BLaER1 (cell line): ENCODE data around the gene STIM1.

ENCODE experiments used
- H3K27ac ChIP-seq: shearing (Covaris generic); formaldehyde crosslinking; 2 replicates; pipeline ENCODE4 v1.8.1; 2022
- H3K27me3 ChIP-seq: shearing (Covaris generic); formaldehyde crosslinking; 2 replicates; pipeline ENCODE4 v1.8.1; 2022
- H3K36me3 ChIP-seq: shearing (Covaris generic); formaldehyde crosslinking; 2 replicates; pipeline ENCODE4 v1.8.1; 2022
- H3K4me1 ChIP-seq: shearing (Covaris generic); formaldehyde crosslinking; 2 replicates; pipeline ENCODE4 v1.8.1; 2022
- H3K4me2 ChIP-seq: shearing (Covaris generic); formaldehyde crosslinking; 2 replicates; pipeline ENCODE4 v1.8.1; 2022
- H3K4me3 ChIP-seq: shearing (Covaris generic); formaldehyde crosslinking; 2 replicates; pipeline ENCODE4 v1.8.1; 2022
- H3K9ac ChIP-seq: shearing (Covaris generic); formaldehyde crosslinking; 2 replicates; pipeline ENCODE4 v1.8.1; 2022
- H3K9me3 ChIP-seq: shearing (Covaris generic); formaldehyde crosslinking; 2 replicates; pipeline ENCODE4 v1.8.1; 2022
- H4K20me1 ChIP-seq: shearing (Covaris generic); formaldehyde crosslinking; 2 replicates; pipeline ENCODE4 v1.8.1; 2022
- Cebpa-rat ChIP-seq: shearing (Covaris generic); IDR thresholded peaks from 2 replicates; pipeline ENCODE4 v1.8.1; 2022

The STIM1 gene

GRCh38 chr11:3865388-3866193 is 10.1 kb downstream of the STIM1 start:
- TF ChIP-seq Cebpa-rat, result no peak
- Histone ChIP-seq H4K20me1 (peaks cover 73% of the 10 kb centered on the region), H3K4me2 (peak overlapping the region; percentile 79), H3K9ac (peak overlapping the region; percentile 9; the same call in 1 of the 2 replicates), H3K27me3 (no peaks in the 10 kb centered on the region), H3K9me3 (no peaks in the 10 kb centered on the region), H3K4me1 (peaks cover 71% of the 10 kb centered on the region), H3K27ac (peak overlapping the region; percentile 31; the same call in 1 of the 2 replicates), H3K36me3 (no peaks in the 10 kb centered on the region), H3K4me3 (no peak overlapping the region)

GRCh38 chr11:3866206-3866605 is 10.7 kb downstream of the STIM1 start:
- Histone ChIP-seq H3K27ac (0 out of 2 replicates have a peak overlapping the region, but pooled peaks have one; percentile 31), H3K9me3 (no peaks in the 10 kb centered on the region), H3K4me3 (no peak overlapping the region), H3K4me2 (peak overlapping the region; percentile 79), H3K4me1 (peaks cover 69% of the 10 kb centered on the region), H3K36me3 (no peaks in the 10 kb centered on the region), H4K20me1 (peaks cover 67% of the 10 kb centered on the region), H3K27me3 (no peaks in the 10 kb centered on the region), H3K9ac (0 out of 2 replicates have a peak overlapping the region, but pooled peaks have one; percentile 9)
- no peak for TF ChIP-seq Cebpa-rat

GRCh38 chr11:3866836-3867208 is 11.4 kb downstream of the STIM1 start:
- Histone ChIP-seq H3K27me3 (no peaks in the 10 kb centered on the region), H3K27ac (no peak overlapping the region), H3K9me3 (no peaks in the 10 kb centered on the region), H3K4me1 (peaks cover 69% of the 10 kb centered on the region), H3K4me2 (peak overlapping the region; percentile 79), H4K20me1 (peaks cover 61% of the 10 kb centered on the region), H3K4me3 (no peak overlapping the region), H3K9ac (no peak overlapping the region), H3K36me3 (no peaks in the 10 kb centered on the region)
- no peak for TF ChIP-seq Cebpa-rat

- Histone ChIP-seq H3K9me3 (no peaks in the 10 kb centered on the region), H4K20me1 (peaks cover 54% of the 10 kb centered on the region), H3K9ac (peak overlapping the region; percentile 53; the same call in 1 of the 2 replicates), H3K27me3 (no peaks in the 10 kb centered on the region), H3K4me1 (peaks cover 67% of the 10 kb centered on the region), H3K4me2 (peak overlapping the region; percentile 79), H3K4me3 (no peak overlapping the region), H3K36me3 (no peaks in the 10 kb centered on the region), H3K27ac (0 out of 2 replicates have a peak overlapping the region, but pooled peaks have one; percentile 11)
- no peak for TF ChIP-seq Cebpa-rat
These were observed 12.0 kb downstream of the STIM1 start for GRCh38 chr11:3867209-3868091.

GRCh38 chr11:3873712-3874349 is 18.4 kb downstream of the STIM1 start:
- no peak overlapping the region for H3K4me3 ChIP-seq
- peak overlapping the region; percentile 54 for H3K4me2 ChIP-seq
- no peaks in the 10 kb centered on the region for H3K9me3 ChIP-seq
- H3K9ac ChIP-seq, result no peak overlapping the region; the same call in 1 of the 2 replicates
- H3K4me1 ChIP-seq, result peaks cover 40% of the 10 kb centered on the region
- H3K27me3 ChIP-seq, result no peaks in the 10 kb centered on the region
- peaks cover 52% of the 10 kb centered on the region; the same call in 1 of the 2 replicates for H4K20me1 ChIP-seq
- TF ChIP-seq Cebpa-rat, result no peak
- no peak overlapping the region for H3K27ac ChIP-seq
- H3K36me3 ChIP-seq, result no peaks in the 10 kb centered on the region

GRCh38 chr11:3876613-3877012 is 21.1 kb downstream of the STIM1 start:
- Histone ChIP-seq H3K4me3 (no peak overlapping the region), H3K9ac (no peak overlapping the region), H4K20me1 (peaks cover 68% of the 10 kb centered on the region), H3K4me2 (no peak overlapping the region), H3K36me3 (no peaks in the 10 kb centered on the region), H3K27ac (no peak overlapping the region), H3K4me1 (peaks cover 57% of the 10 kb centered on the region), H3K9me3 (no peaks in the 10 kb centered on the region), H3K27me3 (no peaks in the 10 kb centered on the region)
- no peak for TF ChIP-seq Cebpa-rat

GRCh38 chr11:3877364-3878257 is 22.1 kb downstream of the STIM1 start:
- no peaks in the 10 kb centered on the region for H3K9me3 ChIP-seq
- H3K36me3 ChIP-seq, result no peaks in the 10 kb centered on the region
- H4K20me1 ChIP-seq, result peaks cover 68% of the 10 kb centered on the region
- no peak overlapping the region for H3K4me2 ChIP-seq
- no peak overlapping the region for H3K9ac ChIP-seq
- no peak for TF ChIP-seq Cebpa-rat
- H3K27me3 ChIP-seq, result no peaks in the 10 kb centered on the region
- H3K27ac ChIP-seq, result no peak overlapping the region
- H3K4me3 ChIP-seq, result no peak overlapping the region
- peaks cover 53% of the 10 kb centered on the region for H3K4me1 ChIP-seq

GRCh38 chr11:3878258-3878584 is 22.8 kb downstream of the STIM1 start:
- Histone ChIP-seq H4K20me1 (peaks cover 67% of the 10 kb centered on the region), H3K27ac (no peak overlapping the region), H3K9me3 (no peaks in the 10 kb centered on the region), H3K9ac (no peak overlapping the region), H3K27me3 (no peaks in the 10 kb centered on the region), H3K4me1 (peaks cover 47% of the 10 kb centered on the region), H3K4me3 (no peak overlapping the region), H3K4me2 (no peak overlapping the region), H3K36me3 (no peaks in the 10 kb centered on the region)
- no peak for TF ChIP-seq Cebpa-rat
